H1 (cell line): ENCODE data around the gene NAV2. TPM values are rescaled to one million over a fixed set of nuclear protein-coding genes. Genes with fewer than 3 reads are reported as not detected.

Source experiments
- CTCF ChIA-PET: fragments of 300-600 bp; sonication (Branson Sonifier 250); formaldehyde crosslinking; loops from one replicate; lab custom pipeline; 2021; ENCODE audit not compliant: partially characterized antibody; lab: Charles Lee
- POLR2A ChIA-PET: fragments of 300-600 bp; sonication (Branson Sonifier 250); formaldehyde crosslinking; loops from one replicate; lab custom pipeline; 2021; ENCODE audit warnings: inconsistent platforms; ENCODE audit not compliant: partially characterized antibody; lab: Charles Lee
- DNase-seq, 2 experiments: peaks; one replicate each; pipeline versions ENCODE4 v3.0.0 to v3.0.0-alpha.2; 2010 to 2022; ENCODE audit warnings: low spot score in 2 of 2, low read depth in 1 of 2, mixed read lengths in 1 of 2
- FAIRE-seq: peaks from 2 replicates; lab custom pipeline; 2011; peaks lifted over from hg19 to GRCh38; lab: Jason Lieb, UNC
- H2AFZ ChIP-seq: 2 replicates; pipeline ENCODE4 v1.8.1; 2012; ENCODE audit warnings: low read length, inconsistent platforms
- H2AK5ac ChIP-seq: 2 replicates; pipeline ENCODE4 v1.6.1; 2013; ENCODE audit warnings: low read depth, low read length
- H2BK120ac ChIP-seq: replicated peaks from 2 replicates; pipeline ENCODE3; 2013; ENCODE audit warnings: low read depth, low read length, inconsistent platforms
- H2BK12ac ChIP-seq: 2 replicates; pipeline ENCODE4 v1.6.1; 2013; ENCODE audit warnings: low read depth, low read length
- H2BK15ac ChIP-seq: 2 replicates; pipeline ENCODE4 v1.6.1; 2013; ENCODE audit warnings: low read length
- H2BK20ac ChIP-seq: 2 replicates; pipeline ENCODE4 v1.6.1; 2013; ENCODE audit warnings: low read length
- H2BK5ac ChIP-seq: 2 replicates; pipeline ENCODE4 v1.6.1; 2013; ENCODE audit warnings: low read depth, low read length
- H3K14ac ChIP-seq: 2 replicates; pipeline ENCODE4 v1.6.1; 2013; ENCODE audit warnings: inconsistent platforms; ENCODE audit not compliant: insufficient read length
- H3K18ac ChIP-seq: 2 replicates; pipeline ENCODE4 v1.6.1; 2013; ENCODE audit warnings: low read length; ENCODE audit errors: extremely low read depth
- H3K23ac ChIP-seq: 2 replicates; pipeline ENCODE4 v1.6.1; 2013; ENCODE audit warnings: inconsistent platforms; ENCODE audit not compliant: insufficient read length
- H3K23me2 ChIP-seq: 2 replicates; pipeline ENCODE4 v1.6.1; 2013; ENCODE audit warnings: low read depth, low read length
- H3K27ac ChIP-seq: 2 replicates; pipeline ENCODE4 v1.6.1; 2011; ENCODE audit warnings: low read depth, low read length, inconsistent platforms
- H3K27me3 ChIP-seq, 4 experiments: replicated peaks in 1 of 4; 1 replicate in 1 of 4; 2 replicates in 3 of 4; pipeline versions ENCODE4 v1.6.1 to v1.8.1; 2011 to 2013; ENCODE audit warnings: low read length in 3 of 4, mild to moderate bottlenecking in 3 of 4, inconsistent platforms in 2 of 4, mixed read lengths in 2 of 4, moderate library complexity in 1 of 4; ENCODE audit not compliant: control insufficient read depth in 3 of 4, insufficient read depth in 3 of 4; ENCODE audit errors: extremely low read depth in 1 of 4
- H3K36me3 ChIP-seq, 4 experiments: 2 replicates each; pipeline versions ENCODE4 v1.6.1 to v1.8.1; 2011 to 2013; ENCODE audit warnings: mild to moderate bottlenecking in 4 of 4, low read length in 3 of 4, moderate library complexity in 2 of 4, control low read depth in 1 of 4, inconsistent platforms in 1 of 4; ENCODE audit not compliant: insufficient read depth in 4 of 4, control insufficient read depth in 2 of 4
- H3K4ac ChIP-seq: replicated peaks from 2 replicates; pipeline ENCODE3; 2013; ENCODE audit warnings: low read length, low read depth, mixed read lengths, inconsistent platforms; ENCODE audit not compliant: insufficient read length
- H3K4me1 ChIP-seq, 4 experiments: replicated peaks in 1 of 4; 1 replicate in 1 of 4; 2 replicates in 3 of 4; pipeline versions ENCODE4 v1.6.1 to v1.8.1; 2011 to 2013; ENCODE audit warnings: low read length in 3 of 4, inconsistent platforms in 2 of 4, mixed read lengths in 1 of 4; ENCODE audit not compliant: insufficient read depth in 4 of 4, control insufficient read depth in 3 of 4
- H3K4me2 ChIP-seq, 2 experiments: 2 replicates each; pipeline versions ENCODE4 v1.6.1 to v1.8.1; 2011 to 2013; ENCODE audit warnings: low read depth in 2 of 2, low read length in 2 of 2, control low read depth in 1 of 2, inconsistent platforms in 1 of 2, mild to moderate bottlenecking in 1 of 2; ENCODE audit not compliant: insufficient read depth in 1 of 2
- H3K4me3 ChIP-seq, 4 experiments: fragments of 200-600, 300-600 bp in 1 of 4; sonication (generic), shearing (Covaris generic), sonication (Bioruptor Twin) in 1 of 4; 2 replicates each; pipeline versions ENCODE4 v1.5.1 to v1.8.1; 2011 to 2016; ENCODE audit warnings: low read length in 4 of 4, low read depth in 3 of 4, control low read depth in 2 of 4, inconsistent platforms in 2 of 4, mild to moderate bottlenecking in 2 of 4, mixed read lengths in 1 of 4, moderate library complexity in 1 of 4; ENCODE audit not compliant: insufficient read depth in 2 of 4; ENCODE audit errors: extremely low read depth in 1 of 4
- H3K56ac ChIP-seq: replicated peaks from 2 replicates; pipeline ENCODE3; 2013; ENCODE audit warnings: low read depth, mild to moderate bottlenecking, mixed read lengths, low read length, inconsistent platforms; ENCODE audit not compliant: insufficient read length
- H3K79me1 ChIP-seq: 2 replicates; pipeline ENCODE4 v1.6.1; 2013; ENCODE audit warnings: low read depth, low read length, control low read depth
- H3K79me2 ChIP-seq, 2 experiments: 2 replicates each; pipeline versions ENCODE4 v1.6.1 to v1.8.1; 2012 to 2013; ENCODE audit warnings: low read length in 2 of 2, mild to moderate bottlenecking in 2 of 2, inconsistent platforms in 1 of 2; ENCODE audit not compliant: insufficient read depth in 2 of 2, control insufficient read depth in 1 of 2
- H3K9ac ChIP-seq, 4 experiments: replicated peaks in 1 of 4; 1 replicate in 1 of 4; 2 replicates in 3 of 4; pipeline versions ENCODE4 v1.6.1 to v1.8.1; 2011 to 2013; ENCODE audit warnings: low read depth in 3 of 4, low read length in 3 of 4, control low read depth in 2 of 4, mild to moderate bottlenecking in 2 of 4, moderate library complexity in 2 of 4, inconsistent platforms in 1 of 4; ENCODE audit errors: extremely low read depth in 1 of 4
- H3K9me3 ChIP-seq, 2 experiments: 2 replicates each; pipeline versions ENCODE4 v1.6.1 to v1.8.1; 2012 to 2013; ENCODE audit warnings: mild to moderate bottlenecking in 2 of 2, moderate library complexity in 2 of 2, control low read depth in 1 of 2, inconsistent platforms in 1 of 2, low read depth in 1 of 2, low read length in 1 of 2, mixed read lengths in 1 of 2; ENCODE audit not compliant: insufficient read depth in 2 of 2
- H4K20me1 ChIP-seq, 2 experiments: replicated peaks in 1 of 2; 2 replicates each; pipeline versions ENCODE3 to v1.8.1; 2011 to 2013; ENCODE audit warnings: inconsistent platforms in 2 of 2, low read length in 2 of 2, mild to moderate bottlenecking in 1 of 2; ENCODE audit not compliant: insufficient read depth in 2 of 2, control insufficient read depth in 1 of 2
- H4K5ac ChIP-seq: 2 replicates; pipeline ENCODE4 v1.6.1; 2013; ENCODE audit warnings: low read length, low read depth, mixed read lengths, inconsistent platforms; ENCODE audit not compliant: insufficient read length
- H4K8ac ChIP-seq: 2 replicates; pipeline ENCODE4 v1.8.0; 2013; ENCODE audit warnings: mild to moderate bottlenecking, moderate library complexity, low read length, inconsistent platforms; ENCODE audit not compliant: insufficient read depth; ENCODE audit errors: extremely low read depth
- H4K91ac ChIP-seq: replicated peaks from 2 replicates; pipeline ENCODE3; 2013; ENCODE audit warnings: low read length, mixed read lengths, inconsistent platforms; ENCODE audit not compliant: insufficient read length
- BCL11A ChIP-seq, 2 experiments: IDR thresholded peaks; one replicate each; pipeline ENCODE4 v1.6.1; 2011; ENCODE audit warnings: low read depth in 2 of 2, low read length in 2 of 2, mild to moderate bottlenecking in 2 of 2
- CBX8 ChIP-seq: fragments of 300-800, 300-1000 bp; sonication (generic); IDR thresholded peaks from 2 replicates; pipeline ENCODE4 v1.7.1; 2016; ENCODE audit warnings: low read depth, low read length, borderline replicate concordance
- CREB1 ChIP-seq: IDR thresholded peaks from 2 replicates; pipeline ENCODE4 v1.6.1; 2012; ENCODE audit warnings: inconsistent platforms
- E2F6 ChIP-seq: IDR thresholded peaks from 2 replicates; pipeline ENCODE4 v1.6.1; 2012; ENCODE audit warnings: inconsistent platforms
- JUND ChIP-seq: IDR thresholded peaks from 2 replicates; pipeline ENCODE4 v1.6.1; 2011; ENCODE audit warnings: mild to moderate bottlenecking, improper control_type of control experiment, low read length
- KDM4A ChIP-seq: IDR thresholded peaks from one replicate; pipeline ENCODE4 v1.7.1; 2012; ENCODE audit warnings: low read depth, mild to moderate bottlenecking, moderate library complexity, low read length, inconsistent platforms; ENCODE audit not compliant: severe bottlenecking
- NANOG ChIP-seq: IDR thresholded peaks from 2 replicates; pipeline ENCODE4 v1.6.1; 2011; ENCODE audit warnings: low read length, low read depth, mild to moderate bottlenecking, inconsistent platforms; ENCODE audit not compliant: insufficient read depth, poor library complexity, severe bottlenecking
- SIN3A ChIP-seq, 2 experiments: IDR thresholded peaks in 1 of 2; conservative IDR thresholded peaks in 1 of 2; 2 replicates each; pipeline ENCODE4 v1.6.1; 2011 to 2012; ENCODE audit warnings: low read length in 2 of 2, improper control_type of control experiment in 1 of 2, low read depth in 1 of 2, mild to moderate bottlenecking in 1 of 2
- SIRT6 ChIP-seq: IDR thresholded peaks from one replicate; pipeline ENCODE4 v1.7.1; 2012; ENCODE audit warnings: low read length, inconsistent platforms
- SIX5 ChIP-seq: IDR thresholded peaks from 2 replicates; pipeline ENCODE4 v1.6.1; 2011; ENCODE audit warnings: mild to moderate bottlenecking, low read depth, low read length
- SP1 ChIP-seq: IDR thresholded peaks from 2 replicates; pipeline ENCODE4 v1.6.1; 2011; ENCODE audit warnings: low read depth, low read length
- SP2 ChIP-seq: IDR thresholded peaks from 2 replicates; pipeline ENCODE4 v1.6.1; 2012; ENCODE audit warnings: mild to moderate bottlenecking, low read length, inconsistent platforms
- USF2 ChIP-seq: IDR thresholded peaks from 2 replicates; pipeline ENCODE4 v1.6.1; 2011; ENCODE audit warnings: low read length, improper control_type of control experiment
- WGBS, 2 experiments: shearing (Covaris generic) in 1 of 2; methylation state at CpG; one replicate each; pipeline versions ENCODE4 v1.1.6 to v1.1.7; 2013 to 2015; ENCODE audit warnings: low lambda C conversion rate in 2 of 2, mixed read lengths in 2 of 2, inconsistent platforms in 1 of 2, low coverage in 1 of 2, missing lambda C conversion rate in 1 of 2; ENCODE audit not compliant: insufficient replicate concordance in 2 of 2, insufficient coverage in 1 of 2, insufficient read length in 1 of 2; ENCODE audit errors: extremely low coverage in 1 of 2, missing lambda C conversion rate in 1 of 2; 5-methylcytosine and 5-hydroxymethylcytosine counted together
- polyA plus RNA-seq, 7 experiments: library from polyadenylated mRNA; depleted of rRNA in 3 of 7; stranded (reverse) in 5 of 7; unstranded in 2 of 7; fragments of >200 nt in 5 of 7; fragments of 200-250 nt in 2 of 7; gene quantifications; 1 replicate in 5 of 7; 2 replicates in 1 of 7; 4 replicates in 1 of 7; pipeline versions ENCODE4 v1.2.1 to v1.2.3, GENCODE V29; 2011 to 2013; ENCODE audit warnings: missing spikeins in 2 of 7, mixed read lengths in 2 of 7
- total RNA-seq: library from RNA; stranded (reverse); fragmentation: NEBNext Ultra II Directional; extraction: Animal tissue kit (Norgen Biotek cat#: 25700); gene quantifications from 2 replicates; pipeline ENCODE4 v1.2.1, GENCODE V29; 2021

NAV2 gene
- total and polyA plus RNA-seq, 2 of the 8 experiments (the other 6 are each of a cell fraction or from before 2014, with no cell fraction given) = 35.6 to 73.6 TPM

GRCh38 chr11:19962801-19963175 is 250.2 kb downstream of the NAV2 start:
- ChIA-PET CTCF (interaction anchor here (0.8 to 4.0 kb wide), 10 partner anchors 8 to 406 kb away, joined by 3 to 27 read pairs (median 4); no protein-coding TSS in a partner anchor), POLR2A (no interaction called here)
- H3K79me1 ChIP-seq = 0 out of 2 replicates have a peak, but pooled peaks cover 4% of the 10 kb centered on the region
- H3K9me3 ChIP-seq = no peaks in the 10 kb centered on the region
- no peak overlapping the region for H2AFZ ChIP-seq
- FAIRE-seq (no peak), DNase-seq (no peak)
- WGBS, 2 experiments = 86% methylated on average over 4 of the region's 4 CpGs; no CpG with 5 or more reads in 1 of the 2 experiments
- H3K14ac ChIP-seq = no peak overlapping the region
- H4K5ac ChIP-seq = no peak overlapping the region
- H2BK15ac ChIP-seq = no peak overlapping the region
- no peak overlapping the region for H2BK120ac ChIP-seq
- no peaks in the 10 kb centered on the region for H3K23me2 ChIP-seq
- peaks cover 0 to 3% of the 10 kb centered on the region in 2 experiments for H4K20me1 ChIP-seq
- no peak overlapping the region for H4K8ac ChIP-seq
- H2BK20ac ChIP-seq = no peak overlapping the region
- peaks cover 2 to 18% (median 9%) of the 10 kb centered on the region in 4 experiments; a peak in 5 of 8 replicates for H3K36me3 ChIP-seq
- H2BK12ac ChIP-seq = no peak overlapping the region
- H3K4me3 ChIP-seq = no peak overlapping the region
- no peak overlapping the region for H3K23ac ChIP-seq
- no peaks in the 10 kb centered on the region for H3K27me3 ChIP-seq
- no peak overlapping the region for H3K56ac ChIP-seq
- no peak overlapping the region for H3K9ac ChIP-seq
- H3K4me1 ChIP-seq = no peaks in the 10 kb centered on the region; a peak in 1 of 7 replicates
- H3K4ac ChIP-seq = no peak overlapping the region
- 0 out of 4 replicates have a peak, but pooled peaks cover 0 to 2% of the 10 kb centered on the region in 2 experiments for H3K79me2 ChIP-seq
- H3K18ac ChIP-seq = no peak overlapping the region
- H2AK5ac ChIP-seq = no peak overlapping the region
- no peak overlapping the region for H3K4me2 ChIP-seq
- H4K91ac ChIP-seq = no peak overlapping the region
- H2BK5ac ChIP-seq = no peak overlapping the region
- H3K27ac ChIP-seq = no peak overlapping the region
- no peak for TF ChIP-seq SP2
- TF ChIP-seq SIN3A (conservative IDR thresholded peaks at IDR 0.05 in 1 of 2, IDR thresholded peaks at IDR 0.05 in 1 of 2; ENCODE audit: low read depth in 1 of 2, low read length in 2 of 2) = no peak
- no peak for TF ChIP-seq CBX8
- no peak for TF ChIP-seq BCL11A (IDR thresholded peaks at IDR 0.05; ENCODE audit: low read depth in 2 of 2, low read length in 2 of 2)
- TF ChIP-seq SP1 = no peak
- TF ChIP-seq CREB1 = no peak
- no peak for TF ChIP-seq E2F6
- TF ChIP-seq SIX5 = no peak
- TF ChIP-seq SIRT6 = no peak
- no peak for TF ChIP-seq USF2
- TF ChIP-seq KDM4A = no peak
- no peak for TF ChIP-seq JUND
- no peak for TF ChIP-seq NANOG
